ENCODE measurements around the gene AGAP1.

The AGAP1 gene

DNA sequence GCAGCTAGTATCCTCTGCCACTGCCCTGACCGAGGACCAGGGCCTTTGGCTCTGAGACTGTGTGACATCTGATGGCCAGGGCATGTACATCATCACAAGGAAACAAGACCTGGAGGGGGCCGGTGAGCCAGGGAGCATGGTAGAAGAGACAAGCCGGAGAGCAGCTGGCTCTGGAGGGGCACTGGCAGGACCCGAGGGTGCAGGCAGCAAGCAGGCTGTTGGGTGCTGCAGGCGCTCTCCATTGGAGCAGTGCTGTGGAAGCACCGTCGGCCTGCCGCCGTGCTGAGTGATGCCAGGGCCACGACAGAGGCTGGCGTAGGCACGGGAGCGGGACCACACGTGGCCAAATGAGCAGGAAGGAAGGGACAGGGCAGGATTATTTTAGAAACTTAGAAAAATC is 339.1 kb downstream of the AGAP1 start:
- H3K9me3 ChIP-seq, result no peaks in the 10 kb centered on the region
- H3K27ac ChIP-seq, result no peak overlapping the region
- H3K4me3 ChIP-seq, result no peak overlapping the region
- no peaks in the 10 kb centered on the region for H3K27me3 ChIP-seq
- H3K4me2 ChIP-seq, result no peak overlapping the region
- TF ChIP-seq Cebpa-rat (IDR thresholded peaks at IDR 0.05), result no peak
- no peak overlapping the region for H3K9ac ChIP-seq
- peaks cover 10% of the 10 kb centered on the region for H3K4me1 ChIP-seq
- H3K36me3 ChIP-seq, result peaks cover 76% of the 10 kb centered on the region
- peaks cover 23% of the 10 kb centered on the region; the same call in 1 of the 2 replicates for H4K20me1 ChIP-seq

DNA sequence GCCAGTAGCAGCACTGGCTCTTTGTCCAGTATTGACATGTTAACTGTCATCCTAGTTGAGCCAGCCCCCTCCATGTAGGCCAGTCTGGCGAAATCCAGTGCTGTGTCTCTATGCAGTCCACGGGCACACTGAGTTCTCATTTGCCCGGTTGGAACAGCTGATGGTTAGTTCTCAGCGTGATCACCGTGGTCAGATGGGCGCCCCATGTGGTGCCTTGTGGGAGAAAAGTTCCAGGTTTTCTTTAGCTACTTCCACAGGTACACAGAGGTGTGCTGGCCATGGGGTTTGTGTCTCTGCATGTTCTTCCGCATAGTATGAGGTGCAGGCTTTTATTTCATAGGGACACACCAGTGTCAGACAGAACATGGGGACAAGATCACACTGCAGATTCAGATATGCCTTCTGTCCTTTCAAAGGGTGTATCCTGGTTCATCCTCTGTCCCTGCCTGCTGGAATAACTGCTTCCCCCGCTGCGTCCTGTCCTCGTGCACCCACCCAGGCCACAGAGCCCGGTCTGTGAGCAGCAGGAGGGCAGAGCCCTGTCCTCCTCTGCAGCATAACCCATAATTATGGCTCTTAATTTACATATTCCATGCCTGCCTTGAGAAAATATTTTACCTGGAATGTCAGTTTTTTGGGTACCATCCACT is 340.3 kb downstream of the AGAP1 start:
- Histone ChIP-seq H3K9ac (no peak overlapping the region), H3K36me3 (peaks cover 72% of the 10 kb centered on the region), H3K27me3 (no peaks in the 10 kb centered on the region), H3K9me3 (no peaks in the 10 kb centered on the region), H4K20me1 (peaks cover 25% of the 10 kb centered on the region), H3K27ac (no peak overlapping the region), H3K4me1 (peaks cover 10% of the 10 kb centered on the region), H3K4me2 (no peak overlapping the region), H3K4me3 (no peak overlapping the region)
- TF ChIP-seq Cebpa-rat (IDR thresholded peaks at IDR 0.05), result no peak

DNA sequence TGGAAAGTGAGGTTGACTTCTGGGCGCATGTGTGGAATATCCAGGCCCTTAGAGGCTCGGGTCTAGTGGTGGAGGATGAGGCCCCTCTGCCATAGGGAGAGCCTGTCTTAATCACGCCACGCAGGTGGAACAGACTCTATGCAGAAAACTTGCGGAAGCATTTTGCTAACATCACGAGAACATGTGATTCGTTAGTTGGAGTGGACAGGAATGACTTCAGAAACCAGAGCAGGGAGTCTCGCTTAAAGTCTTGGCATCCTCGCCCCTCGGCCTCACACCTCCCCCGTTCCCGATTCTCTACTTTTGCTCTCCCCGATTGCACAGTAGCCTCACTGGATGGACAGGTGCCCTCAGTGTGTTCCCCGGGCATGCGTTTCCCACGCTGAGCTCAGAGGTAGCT is 340.9 kb downstream of the AGAP1 start:
- peaks cover 10% of the 10 kb centered on the region for H3K4me1 ChIP-seq
- peaks cover 71% of the 10 kb centered on the region for H3K36me3 ChIP-seq
- H3K4me3 ChIP-seq, result no peak overlapping the region
- no peaks in the 10 kb centered on the region for H3K9me3 ChIP-seq
- peaks cover 32% of the 10 kb centered on the region for H4K20me1 ChIP-seq
- no peaks in the 10 kb centered on the region for H3K27me3 ChIP-seq
- H3K4me2 ChIP-seq, result no peak overlapping the region
- H3K9ac ChIP-seq, result no peak overlapping the region
- no peak overlapping the region for H3K27ac ChIP-seq
- no peak for TF ChIP-seq Cebpa-rat (IDR thresholded peaks at IDR 0.05)

DNA sequence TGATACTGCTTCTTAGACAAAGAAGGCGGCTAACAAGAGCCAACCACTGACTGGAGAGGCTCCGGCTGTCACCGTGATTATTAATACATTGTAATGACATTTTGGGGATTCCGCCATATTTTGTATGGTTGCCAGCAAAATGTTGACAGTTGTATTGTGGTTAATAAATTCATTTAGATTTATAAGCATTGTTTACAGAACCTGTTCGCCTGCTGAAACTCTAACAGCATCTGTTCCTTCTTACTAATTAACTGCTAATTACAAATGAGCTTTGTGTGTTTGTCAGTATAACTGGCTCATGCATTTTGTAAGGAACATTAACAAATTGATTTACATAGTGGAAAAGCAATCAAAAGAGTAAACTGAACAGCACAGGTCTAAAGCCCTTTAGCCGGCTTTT is 342.0 kb downstream of the AGAP1 start:
- H3K27me3 ChIP-seq, result no peaks in the 10 kb centered on the region
- no peak overlapping the region for H3K9ac ChIP-seq
- peaks cover 10% of the 10 kb centered on the region for H3K4me1 ChIP-seq
- H4K20me1 ChIP-seq, result peaks cover 41% of the 10 kb centered on the region
- H3K9me3 ChIP-seq, result no peaks in the 10 kb centered on the region
- TF ChIP-seq Cebpa-rat (IDR thresholded peaks at IDR 0.05), result no peak
- no peak overlapping the region for H3K4me3 ChIP-seq
- no peak overlapping the region for H3K4me2 ChIP-seq
- H3K27ac ChIP-seq, result no peak overlapping the region
- H3K36me3 ChIP-seq, result peaks cover 61% of the 10 kb centered on the region

- no peak overlapping the region for H3K4me2 ChIP-seq
- no peak overlapping the region for H3K27ac ChIP-seq
- no peak overlapping the region for H3K4me3 ChIP-seq
- H3K27me3 ChIP-seq, result no peaks in the 10 kb centered on the region
- peaks cover 47% of the 10 kb centered on the region for H4K20me1 ChIP-seq
- H3K9ac ChIP-seq, result no peak overlapping the region
- peaks cover 10% of the 10 kb centered on the region for H3K4me1 ChIP-seq
- TF ChIP-seq Cebpa-rat (IDR thresholded peaks at IDR 0.05), result no peak
- no peaks in the 10 kb centered on the region for H3K9me3 ChIP-seq
- H3K36me3 ChIP-seq, result peaks cover 60% of the 10 kb centered on the region
Measured at GRCh38 chr2:235836491-235836911, 342.7 kb downstream of the AGAP1 start.

DNA sequence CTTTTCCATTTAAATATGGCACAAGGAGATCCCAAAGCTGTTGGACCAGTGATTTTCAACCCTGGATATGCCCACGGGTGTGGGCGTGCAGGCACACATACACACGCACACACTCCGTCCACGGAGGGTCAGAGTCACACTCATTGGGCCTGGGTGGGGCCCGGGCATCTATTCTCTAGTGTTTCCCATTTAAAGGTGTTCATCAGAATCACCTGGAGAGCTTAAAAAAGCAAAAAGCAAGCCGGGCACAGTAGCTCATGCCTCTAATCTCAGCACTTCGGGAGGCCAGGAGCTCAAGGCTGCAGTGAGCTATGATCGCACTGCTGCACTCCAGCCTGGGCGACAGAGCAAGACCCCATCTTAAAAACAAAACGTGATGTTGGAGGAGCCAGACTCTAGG is 345.4 kb downstream of the AGAP1 start:
- Histone ChIP-seq H3K4me1 (peaks cover 10% of the 10 kb centered on the region), H3K9me3 (no peaks in the 10 kb centered on the region), H3K36me3 (peaks cover 59% of the 10 kb centered on the region), H3K9ac (no peak overlapping the region), H3K4me3 (no peak overlapping the region), H3K27ac (no peak overlapping the region), H3K27me3 (no peaks in the 10 kb centered on the region), H3K4me2 (no peak overlapping the region), H4K20me1 (peaks cover 70% of the 10 kb centered on the region)
- no peak for TF ChIP-seq Cebpa-rat (IDR thresholded peaks at IDR 0.05)

GRCh38 chr2:235839974-235840373 is 346.1 kb downstream of the AGAP1 start:
- Histone ChIP-seq H3K27me3 (no peaks in the 10 kb centered on the region), H3K36me3 (peaks cover 59% of the 10 kb centered on the region), H3K4me1 (peaks cover 10% of the 10 kb centered on the region), H4K20me1 (peaks cover 70% of the 10 kb centered on the region), H3K9me3 (no peaks in the 10 kb centered on the region), H3K4me2 (no peak overlapping the region), H3K9ac (no peak overlapping the region), H3K27ac (no peak overlapping the region), H3K4me3 (no peak overlapping the region)
- no peak for TF ChIP-seq Cebpa-rat (IDR thresholded peaks at IDR 0.05)

GRCh38 chr2:235841863-235842262 is 348.0 kb downstream of the AGAP1 start:
- Histone ChIP-seq H4K20me1 (peaks cover 66% of the 10 kb centered on the region), H3K27ac (no peak overlapping the region), H3K27me3 (no peaks in the 10 kb centered on the region), H3K9me3 (no peaks in the 10 kb centered on the region), H3K36me3 (peaks cover 63% of the 10 kb centered on the region), H3K4me2 (no peak overlapping the region), H3K4me3 (no peak overlapping the region), H3K4me1 (no peaks in the 10 kb centered on the region), H3K9ac (no peak overlapping the region)
- TF ChIP-seq Cebpa-rat (IDR thresholded peaks at IDR 0.05), result no peak

- Histone ChIP-seq H3K4me2 (no peak overlapping the region), H3K9ac (no peak overlapping the region), H3K4me3 (no peak overlapping the region), H3K4me1 (no peaks in the 10 kb centered on the region), H3K27ac (no peak overlapping the region), H4K20me1 (peaks cover 75% of the 10 kb centered on the region), H3K9me3 (no peaks in the 10 kb centered on the region), H3K36me3 (peaks cover 70% of the 10 kb centered on the region), H3K27me3 (no peaks in the 10 kb centered on the region)
- no peak for TF ChIP-seq Cebpa-rat (IDR thresholded peaks at IDR 0.05)
Measured at GRCh38 chr2:235842941-235843340, 349.1 kb downstream of the AGAP1 start.

DNA sequence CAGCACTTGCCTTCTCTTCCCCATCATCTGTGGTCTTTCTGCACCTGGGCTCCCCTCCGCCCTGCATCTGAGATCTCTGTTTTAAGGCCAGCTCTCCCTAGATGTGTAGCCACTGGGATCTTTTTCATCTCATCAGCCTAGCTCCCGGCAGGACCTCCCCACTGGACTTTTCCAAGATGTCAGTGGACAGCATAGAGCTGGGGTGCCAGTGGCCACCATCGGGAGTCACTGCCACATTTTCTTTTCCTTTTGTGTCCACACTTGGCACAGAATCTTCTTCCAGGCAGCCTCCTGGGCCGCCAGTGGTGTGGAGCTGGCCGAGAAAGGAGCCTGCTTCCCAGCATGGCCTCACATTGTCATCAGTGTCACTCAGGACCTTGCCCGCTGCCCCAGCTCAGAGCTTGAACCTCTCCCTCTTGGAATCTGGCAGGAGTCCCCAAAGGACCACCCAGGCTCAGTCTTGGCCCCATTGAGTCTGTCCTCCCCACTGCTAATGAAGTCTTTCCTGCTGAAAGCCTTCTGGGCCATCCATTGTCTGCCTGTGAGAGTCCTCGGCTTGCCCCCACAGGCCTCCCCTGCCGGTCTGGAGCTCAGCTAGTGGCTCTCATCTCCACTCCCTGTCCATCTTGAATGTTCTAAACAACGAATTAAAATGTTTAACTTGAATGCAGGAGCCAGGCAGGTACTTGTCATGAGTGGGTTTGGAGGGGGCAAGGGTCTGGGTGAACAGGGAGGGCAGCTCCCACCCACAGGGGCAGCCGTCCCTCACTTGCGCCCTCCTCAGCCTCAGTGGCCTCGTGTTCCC is 349.9 kb downstream of the AGAP1 start:
- no peaks in the 10 kb centered on the region for H3K4me1 ChIP-seq
- no peak overlapping the region for H3K9ac ChIP-seq
- TF ChIP-seq Cebpa-rat (IDR thresholded peaks at IDR 0.05), result no peak
- no peak overlapping the region for H3K27ac ChIP-seq
- H3K4me2 ChIP-seq, result no peak overlapping the region
- H3K27me3 ChIP-seq, result no peaks in the 10 kb centered on the region
- H3K9me3 ChIP-seq, result no peaks in the 10 kb centered on the region
- H4K20me1 ChIP-seq, result peaks cover 76% of the 10 kb centered on the region
- H3K36me3 ChIP-seq, result peaks cover 71% of the 10 kb centered on the region
- H3K4me3 ChIP-seq, result no peak overlapping the region
